Mucosa of stomach (tissue), 1 donor: ENCODE measurements around the gene CDH26.

Experiments used
- H3K27me3 ChIP-seq: one replicate; pipeline ENCODE4 v1.7.0; 2013; ENCODE audit warnings: mild to moderate bottlenecking, low read length; ENCODE audit not compliant: control insufficient read depth, insufficient read depth
- H3K36me3 ChIP-seq: one replicate; pipeline ENCODE4 v1.7.0; 2013; ENCODE audit warnings: low read length; ENCODE audit not compliant: control insufficient read depth, insufficient read depth
- H3K4me1 ChIP-seq: one replicate; pipeline ENCODE4 v1.7.0; 2013; ENCODE audit warnings: mild to moderate bottlenecking, low read length; ENCODE audit not compliant: control insufficient read depth, insufficient read depth
- H3K4me3 ChIP-seq: one replicate; pipeline ENCODE4 v1.7.0; 2013; ENCODE audit warnings: low read length
- H3K9ac ChIP-seq: one replicate; pipeline ENCODE4 v1.7.0; 2013; ENCODE audit warnings: mild to moderate bottlenecking, low read length, moderate library complexity
- H3K9me3 ChIP-seq: one replicate; pipeline ENCODE4 v1.7.0; 2013; ENCODE audit warnings: mild to moderate bottlenecking, low read length, moderate library complexity; ENCODE audit not compliant: control insufficient read depth
- donor health status: Pancreatic carcinoma.

The CDH26 gene

DNA sequence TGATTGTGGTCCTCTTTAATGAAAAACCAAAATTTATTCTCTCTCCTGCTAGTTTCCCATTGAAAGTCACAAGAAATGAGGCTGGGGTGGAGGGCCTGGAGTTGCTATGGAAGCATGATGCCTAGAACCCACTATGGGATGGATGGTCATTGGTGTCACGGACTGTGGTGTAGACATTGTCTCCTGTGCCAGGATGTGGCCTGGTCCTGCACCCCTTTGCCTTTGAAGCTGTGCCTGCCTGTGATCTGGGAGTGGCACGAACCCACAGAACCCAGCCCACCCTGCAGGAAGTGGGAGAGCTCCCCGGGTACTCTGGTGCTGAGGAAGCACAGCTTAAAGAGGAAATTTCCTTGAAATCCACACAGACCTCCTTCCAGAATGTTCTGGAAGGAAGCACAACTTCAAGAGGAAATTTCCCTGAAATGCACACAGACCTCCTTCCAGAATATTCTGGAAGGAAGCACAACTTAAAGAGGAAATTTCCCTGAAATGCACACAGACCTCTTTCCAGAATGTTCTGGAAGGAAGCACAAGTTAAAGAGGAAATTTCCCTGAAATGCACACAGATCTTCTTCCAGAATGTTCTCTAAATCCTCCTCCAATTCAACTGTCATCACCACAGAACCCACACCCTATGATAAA is 105.6 kb downstream of the CDH26 start:
- H3K9ac ChIP-seq: no peak overlapping the region
- no peak overlapping the region for H3K4me3 ChIP-seq
- peaks cover 15% of the 10 kb centered on the region for H3K27me3 ChIP-seq
- H3K9me3 ChIP-seq: no peaks in the 10 kb centered on the region
- H3K36me3 ChIP-seq: no peaks in the 10 kb centered on the region
- H3K4me1 ChIP-seq: no peaks in the 10 kb centered on the region
